B cell (primary cell): Measurements from ENCODE around the gene EPN2. TPM values are rescaled to one million over a fixed set of nuclear protein-coding genes. Genes with fewer than 3 reads are reported as not detected.

Experiments used
- ATAC-seq: fragments of 200-7000 bp; cut with Tn5 transposase; one replicate; pipeline ENCODE4 v1.10.0; 2021; ENCODE audit warnings: low read depth, mild to moderate bottlenecking, moderate number of reproducible peaks, moderate library complexity
- CTCF ChIA-PET: fragments of 350-600 bp; sonication (Branson Sonifier 250); formaldehyde crosslinking; loops from one replicate; lab custom pipeline; 2021; ENCODE audit warnings: antibody characterized with exemption, inconsistent platforms; lab: Charles Lee
- POLR2A ChIA-PET: fragments of 350-600 bp; sonication (Branson Sonifier 250); formaldehyde crosslinking; loops from one replicate; lab custom pipeline; 2021; ENCODE audit warnings: antibody characterized with exemption; lab: Charles Lee
- DNase-seq: peaks from one replicate; pipeline ENCODE4 v3.0.0; 2013
- H2AFZ ChIP-seq: 2 replicates; pipeline ENCODE4 v1.6.1; 2012; ENCODE audit warnings: mild to moderate bottlenecking, low read depth, low read length; ENCODE audit not compliant: insufficient read depth, poor library complexity, severe bottlenecking
- H3K27ac ChIP-seq, 2 donors: 1 replicate in 1 of 2; 2 replicates in 1 of 2; pipeline ENCODE4 v1.5.1; 2012 to 2013; ENCODE audit warnings: low read length in 2 of 2, mild to moderate bottlenecking in 2 of 2, moderate library complexity in 1 of 2
- H3K27me3 ChIP-seq, 4 experiments: fragments of 200-600 bp in 1 of 4; sonication (generic) in 1 of 4; replicated peaks in 1 of 4; 1 replicate in 2 of 4; 2 replicates in 2 of 4; pipeline versions ENCODE4 v1.6.1 to v1.7.0; 2013 to 2016; ENCODE audit warnings: low read length in 3 of 4, mild to moderate bottlenecking in 2 of 4, mixed read lengths in 1 of 4, moderate library complexity in 1 of 4; ENCODE audit not compliant: insufficient read depth in 4 of 4, control insufficient read depth in 3 of 4; ENCODE audit errors: control extremely low read depth in 1 of 4
- H3K36me3 ChIP-seq, 2 experiments: replicated peaks in 1 of 2; 1 replicate in 1 of 2; 2 replicates in 1 of 2; pipeline versions ENCODE4 v1.6.1 to v1.7.1; 2013; ENCODE audit warnings: low read length in 1 of 2; ENCODE audit not compliant: insufficient read depth in 2 of 2, control insufficient read depth in 1 of 2; ENCODE audit errors: control extremely low read depth in 1 of 2, extremely low read depth in 1 of 2
- H3K4me1 ChIP-seq, 2 donors: fragments of 200-600 bp in 1 of 2; sonication (generic) in 1 of 2; 1 replicate in 1 of 2; 2 replicates in 1 of 2; pipeline versions ENCODE4 v1.5.1 to v1.6.1; 2013 to 2017; ENCODE audit warnings: low read length in 2 of 2; ENCODE audit not compliant: control insufficient read depth in 2 of 2, insufficient read depth in 2 of 2
- H3K4me2 ChIP-seq: replicated peaks from 2 replicates; pipeline ENCODE3; 2012; ENCODE audit warnings: mild to moderate bottlenecking, low read depth, low read length; ENCODE audit not compliant: poor library complexity, severe bottlenecking
- H3K4me3 ChIP-seq, 5 experiments: fragments of 200-600 bp in 1 of 5; sonication (generic) in 1 of 5; 1 replicate in 3 of 5; 2 replicates in 2 of 5; pipeline versions ENCODE4 v1.5.1 to v1.7.0; 2011 to 2016; ENCODE audit warnings: low read length in 4 of 5, mild to moderate bottlenecking in 4 of 5, low read depth in 2 of 5, control low read depth in 1 of 5, moderate library complexity in 1 of 5; ENCODE audit not compliant: insufficient read depth in 1 of 5; ENCODE audit errors: control extremely low read depth in 1 of 5, extremely low read depth in 1 of 5
- H3K79me2 ChIP-seq: fragments of 200-600 bp; sonication (generic); one replicate; pipeline ENCODE4 v1.6.0; 2016; ENCODE audit warnings: low read length; ENCODE audit not compliant: control insufficient read depth, insufficient read depth
- H3K9ac ChIP-seq: fragments of 200-600 bp; sonication (generic); 2 replicates; pipeline ENCODE4 v1.6.1; 2017; ENCODE audit warnings: mild to moderate bottlenecking, low read length, moderate library complexity
- H3K9me3 ChIP-seq, 3 donors: one replicate each; pipeline versions ENCODE4 v1.6.1 to v1.7.1; 2013; ENCODE audit warnings: low read length in 2 of 3; ENCODE audit not compliant: control insufficient read depth in 2 of 3, insufficient read depth in 1 of 3; ENCODE audit errors: control extremely low read depth in 1 of 3
- H4K20me1 ChIP-seq: 2 replicates; pipeline ENCODE4 v1.6.0; 2012; ENCODE audit warnings: mild to moderate bottlenecking, low read length; ENCODE audit not compliant: insufficient read depth, control insufficient read depth, poor library complexity, severe bottlenecking
- H3K27ac Mint-ChIP-seq: one replicate; pipeline ENCODE4 v1.8.0; 2021; ENCODE audit warnings: mixed read lengths
- H3K27me3 Mint-ChIP-seq: one replicate; pipeline ENCODE4 v1.8.0; 2021; ENCODE audit warnings: mixed read lengths
- H3K4me1 Mint-ChIP-seq: one replicate; pipeline ENCODE4 v1.8.0; 2021; ENCODE audit warnings: mixed read lengths
- H3K4me3 Mint-ChIP-seq: one replicate; pipeline ENCODE4 v1.8.0; 2021; ENCODE audit warnings: mixed read lengths
- H3K9me3 Mint-ChIP-seq: one replicate; pipeline ENCODE4 v1.8.0; 2022; ENCODE audit warnings: mixed read lengths; ENCODE audit not compliant: insufficient read depth
- EZH2 ChIP-seq: IDR thresholded peaks from 2 replicates; pipeline ENCODE4 v1.6.1; 2012; ENCODE audit warnings: borderline replicate concordance, low read depth, mild to moderate bottlenecking, moderate library complexity, low read length; ENCODE audit not compliant: insufficient read depth, poor library complexity, severe bottlenecking
- WGBS: methylation state at CpG from one replicate; pipeline ENCODE4 v1.1.5; 2013; ENCODE audit warnings: missing lambda C conversion rate; ENCODE audit not compliant: insufficient coverage; 5-methylcytosine and 5-hydroxymethylcytosine counted together
- intact Hi-C: fragments of 100-400 bp; cut with micrococcal nuclease; formaldehyde crosslinking; loops from one replicate; pipeline ENCODE4 v1.10.0; 2022
- polyA plus RNA-seq: library from polyadenylated mRNA; depleted of rRNA; stranded (reverse); fragments of >200 nt; gene quantifications from 2 replicates; pipeline ENCODE4 v1.2.3, GENCODE V29; 2012
- total RNA-seq, 2 donors: library from RNA; stranded (reverse); fragments of 120-200 nt in 1 of 2; gene quantifications; 1 replicate in 1 of 2; 2 replicates in 1 of 2; pipeline versions ENCODE4 v1.2.3 to v1.2.4, GENCODE V29; 2013 to 2022
- TF ChIP-seq, protein P1 (sequence below): fragments of 200-600 bp; IDR thresholded peaks from one replicate; pipeline ENCODE4 v1.8.0; 2022; ENCODE audit warnings: antibody characterized with exemption, mild to moderate bottlenecking

Gene EPN2
- total and polyA plus RNA-seq, 2 donors (not counting 1 experiment from before 2014, with no cell fraction given) = 15.7 to 35.6 TPM

DNA sequence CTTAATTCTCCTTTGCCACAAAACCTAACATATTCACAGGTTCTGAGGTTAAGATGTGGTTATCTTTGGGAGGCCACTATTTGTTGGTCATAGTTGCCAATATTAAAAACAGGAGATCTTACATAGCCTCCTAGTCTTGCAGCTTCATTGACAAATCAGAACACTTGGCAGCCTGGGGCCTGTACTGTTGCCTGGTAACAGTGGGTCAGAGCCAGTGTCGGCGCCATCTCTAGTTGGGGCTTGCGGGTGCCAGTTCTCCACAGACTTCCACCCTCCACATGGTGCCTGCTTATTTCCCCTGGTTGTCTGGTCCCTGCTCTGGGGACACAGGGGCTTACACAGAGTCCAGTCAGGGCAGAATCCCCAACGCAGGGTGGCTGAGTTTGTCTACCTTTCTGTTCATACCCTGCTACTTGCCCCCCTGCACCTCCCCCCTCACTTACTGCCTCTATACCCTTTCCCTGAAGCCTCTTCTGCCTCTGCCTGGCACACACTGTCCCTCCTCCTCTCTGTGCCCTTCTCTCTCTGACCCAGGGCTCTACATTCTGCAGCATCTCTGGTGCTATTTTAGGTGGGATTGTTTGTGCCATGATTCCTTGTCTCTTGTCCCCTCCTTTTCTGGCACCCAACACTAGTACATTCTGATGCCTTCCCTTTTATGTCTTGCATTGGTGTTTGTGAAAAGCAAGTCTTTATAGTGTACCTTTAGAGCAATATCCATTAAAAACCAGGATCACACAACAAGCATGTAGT lies 13.4 kb downstream of the EPN2 start:
- TF ChIP-seq EZH2 = no peak
- TF ChIP-seq, protein P1, sequence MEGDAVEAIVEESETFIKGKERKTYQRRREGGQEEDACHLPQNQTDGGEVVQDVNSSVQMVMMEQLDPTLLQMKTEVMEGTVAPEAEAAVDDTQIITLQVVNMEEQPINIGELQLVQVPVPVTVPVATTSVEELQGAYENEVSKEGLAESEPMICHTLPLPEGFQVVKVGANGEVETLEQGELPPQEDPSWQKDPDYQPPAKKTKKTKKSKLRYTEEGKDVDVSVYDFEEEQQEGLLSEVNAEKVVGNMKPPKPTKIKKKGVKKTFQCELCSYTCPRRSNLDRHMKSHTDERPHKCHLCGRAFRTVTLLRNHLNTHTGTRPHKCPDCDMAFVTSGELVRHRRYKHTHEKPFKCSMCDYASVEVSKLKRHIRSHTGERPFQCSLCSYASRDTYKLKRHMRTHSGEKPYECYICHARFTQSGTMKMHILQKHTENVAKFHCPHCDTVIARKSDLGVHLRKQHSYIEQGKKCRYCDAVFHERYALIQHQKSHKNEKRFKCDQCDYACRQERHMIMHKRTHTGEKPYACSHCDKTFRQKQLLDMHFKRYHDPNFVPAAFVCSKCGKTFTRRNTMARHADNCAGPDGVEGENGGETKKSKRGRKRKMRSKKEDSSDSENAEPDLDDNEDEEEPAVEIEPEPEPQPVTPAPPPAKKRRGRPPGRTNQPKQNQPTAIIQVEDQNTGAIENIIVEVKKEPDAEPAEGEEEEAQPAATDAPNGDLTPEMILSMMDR = no peak
- intact Hi-C loops = no loop called here
- Histone ChIP-seq H3K4me2 (no peak overlapping the region), H3K9me3 (no peaks in the 10 kb centered on the region), H2AFZ (no peak overlapping the region), H3K4me3 (no peak overlapping the region), H3K36me3 (no peaks in the 10 kb centered on the region), H3K27ac (no peak overlapping the region), H3K9ac (no peak overlapping the region), H3K79me2 (peaks cover 18% of the 10 kb centered on the region), H4K20me1 (peaks cover 25% of the 10 kb centered on the region), H3K4me1 (peaks cover 5 to 13% of the 10 kb centered on the region in 2 donors), H3K27me3 (no peaks in the 10 kb centered on the region)
- peaks cover 29% of the 10 kb centered on the region for H3K4me1 Mint-ChIP-seq
- POLR2A ChIA-PET = no interaction called here
- CTCF ChIA-PET = interaction anchor here (1.9 kb wide), 1 partner anchor 88 kb away, joined by 4 read pairs; no protein-coding TSS in a partner anchor
- no peak for ATAC-seq
- WGBS = 100% methylated on average over 4 of the region's 4 CpGs
- H3K27ac Mint-ChIP-seq = no peak overlapping the region
- H3K4me3 Mint-ChIP-seq = no peak overlapping the region
- DNase-seq = no peak
- peaks cover 2% of the 10 kb centered on the region for H3K9me3 Mint-ChIP-seq
- H3K27me3 Mint-ChIP-seq = peaks cover 3% of the 10 kb centered on the region

DNA sequence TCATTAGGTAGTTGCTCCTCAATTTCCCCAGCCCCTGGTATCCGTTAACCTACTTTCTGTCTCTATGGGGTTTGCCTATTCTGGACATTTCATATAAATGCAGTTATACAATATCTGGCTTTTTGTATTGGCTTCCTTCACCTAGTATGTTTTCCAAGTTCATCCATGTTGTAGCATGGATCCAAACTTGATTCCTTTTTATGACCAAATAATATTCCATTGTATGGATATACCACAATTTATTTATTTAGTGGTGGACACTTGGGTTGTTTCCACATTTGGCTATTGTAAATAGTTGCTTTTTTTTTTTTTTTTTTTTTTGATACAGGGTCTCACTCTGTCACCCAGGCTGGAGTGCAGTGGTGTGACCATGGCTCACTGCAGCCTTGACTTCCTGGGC lies 15.9 kb downstream of the EPN2 start:
- Histone ChIP-seq H3K4me3 (no peak overlapping the region), H3K9me3 (no peaks in the 10 kb centered on the region), H3K4me1 (peaks cover 5 to 7% of the 10 kb centered on the region in 2 donors), H3K36me3 (no peaks in the 10 kb centered on the region), H3K27me3 (no peaks in the 10 kb centered on the region), H3K9ac (no peak overlapping the region), H2AFZ (no peak overlapping the region), H3K4me2 (no peak overlapping the region), H3K79me2 (peaks cover 19% of the 10 kb centered on the region), H3K27ac (no peak overlapping the region), H4K20me1 (peaks cover 17% of the 10 kb centered on the region)
- intact Hi-C loops = no loop called here
- Mint-ChIP-seq H3K4me1 (peaks cover 18% of the 10 kb centered on the region), H3K4me3 (no peak overlapping the region), H3K27me3 (peaks cover 3% of the 10 kb centered on the region), H3K27ac (no peak overlapping the region), H3K9me3 (peaks cover 2% of the 10 kb centered on the region)
- no peak for DNase-seq
- ChIA-PET POLR2A (no interaction called here), CTCF (interaction anchor here (0.7 kb wide), 1 partner anchor 31 kb away, joined by 4 read pairs; no protein-coding TSS in a partner anchor)
- WGBS = no CpG with 5 or more reads among the region's 1 CpG
- ATAC-seq = no peak
- no peak for TF ChIP-seq EZH2
- TF ChIP-seq, protein P1 = no peak
